NB4 (cell line): ENCODE measurements around the gene FAM162B.

Experiments
- CTCF ChIP-seq: IDR thresholded peaks from one replicate; pipeline ENCODE4 v1.5.1; 2012; ENCODE audit warnings: low read depth, low read length
- MAX ChIP-seq: IDR thresholded peaks from 2 replicates; pipeline ENCODE4 v1.6.1; 2011; ENCODE audit warnings: low read depth, low read length
- POLR2A ChIP-seq: IDR thresholded peaks from 2 replicates; pipeline ENCODE4 v1.6.1; 2011; ENCODE audit warnings: mild to moderate bottlenecking; ENCODE audit not compliant: insufficient read length; ENCODE audit errors: extremely low read depth

- TF ChIP-seq CTCF (no peak), POLR2A (no peak), MAX (no peak)
Observed at GRCh38 chr6:116799945-116800344, 34.4 kb upstream of the FAM162B start.
